CD4-positive, alpha-beta T cell treated with Interleukin-4 for 4 hours (primary cell): Measurements from ENCODE around the gene PLEKHG7.
"Not testable (repeated sequence)": the region's sequence is repeated elsewhere in the genome, so short reads cannot be mapped to it uniquely, and the experiment has no call there.

Experiments used
- DNase-seq: peaks from one replicate; pipeline ENCODE4 v3.0.0-alpha.2; 2020

The PLEKHG7 gene

DNA sequence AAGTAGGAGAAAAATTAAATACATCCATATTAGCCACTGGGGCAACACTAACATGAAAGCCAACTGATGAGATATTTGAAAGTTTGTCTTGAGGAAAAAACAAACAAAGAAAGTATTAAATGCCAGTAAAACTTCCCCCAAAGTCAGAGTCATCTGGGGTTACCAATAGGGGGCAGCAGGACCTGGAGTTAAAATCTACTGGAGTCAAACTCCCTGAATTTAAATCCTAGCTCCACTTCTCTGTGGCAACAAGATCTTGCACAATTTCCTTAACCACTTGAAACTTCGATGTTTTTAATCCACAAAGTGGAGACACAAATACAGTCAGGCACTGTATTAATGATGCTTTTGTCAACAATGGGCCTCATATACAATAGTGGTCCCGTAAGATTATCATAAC, 14.4 kb downstream of the PLEKHG7 start:
- no peak for DNase-seq

DNA sequence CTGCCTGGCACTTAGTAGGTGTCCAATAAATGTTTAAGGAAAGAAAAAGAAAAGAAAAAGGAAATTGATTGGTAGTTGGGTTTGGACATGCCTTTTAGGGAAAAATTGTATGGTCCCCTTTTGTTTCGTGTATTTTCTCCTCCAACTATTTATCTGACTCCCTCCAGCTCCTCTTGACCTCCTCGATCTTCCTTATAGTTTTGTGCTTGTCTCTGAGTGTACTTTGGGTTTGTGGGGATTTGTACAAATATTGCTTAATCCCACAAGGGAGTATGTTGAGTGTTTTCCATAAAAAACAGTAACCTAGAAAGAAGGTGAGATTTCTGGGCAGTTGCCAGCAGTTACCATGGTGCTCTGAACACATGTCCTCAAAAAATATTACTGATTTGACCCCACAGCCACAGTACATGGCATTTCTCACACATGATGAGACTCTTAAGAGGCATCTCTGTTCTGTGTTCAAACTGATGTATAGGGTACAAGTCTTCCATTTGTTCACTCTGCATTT, 15.7 kb downstream of the PLEKHG7 start:
- no peak for DNase-seq

DNA sequence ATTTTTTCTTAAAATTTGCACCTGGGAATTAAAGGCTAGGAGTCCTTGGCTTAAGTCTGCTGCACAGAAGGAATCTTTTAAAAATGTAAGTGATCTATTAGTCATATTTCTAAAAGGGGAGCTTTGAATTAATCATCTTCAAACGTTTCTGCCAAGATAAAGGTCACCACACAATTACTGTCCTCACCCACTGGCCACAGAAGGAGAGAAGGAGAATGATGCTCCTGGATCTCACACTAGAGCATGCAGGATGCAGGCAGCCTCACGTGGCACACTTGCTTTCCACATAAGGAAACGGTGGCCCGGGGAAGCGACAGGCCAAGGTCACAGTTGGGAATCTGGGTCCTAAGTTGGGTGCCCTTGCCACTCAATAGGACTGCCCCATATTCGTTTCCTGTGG, 16.9 kb downstream of the PLEKHG7 start:
- no peak for DNase-seq

DNA sequence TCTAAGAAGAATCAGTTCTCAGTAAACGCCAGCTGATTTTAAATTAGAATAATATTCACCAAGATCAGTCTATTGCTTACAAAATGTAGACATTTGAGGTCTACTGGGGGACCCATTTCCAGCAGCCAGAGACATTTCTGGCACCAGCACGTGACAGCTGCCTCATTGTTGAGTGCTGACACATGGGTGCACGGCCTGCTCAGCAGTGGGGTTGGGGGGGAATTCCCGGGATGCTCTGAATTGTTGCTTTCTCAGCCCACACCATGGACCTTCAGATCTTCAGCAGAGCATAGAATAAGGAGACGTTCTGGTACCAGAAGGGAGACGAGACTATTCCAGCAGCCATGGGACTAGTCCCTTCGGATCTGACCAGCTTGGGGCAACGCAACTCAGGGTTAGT, 18.3 kb downstream of the PLEKHG7 start:
- DNase-seq: no peak

DNA sequence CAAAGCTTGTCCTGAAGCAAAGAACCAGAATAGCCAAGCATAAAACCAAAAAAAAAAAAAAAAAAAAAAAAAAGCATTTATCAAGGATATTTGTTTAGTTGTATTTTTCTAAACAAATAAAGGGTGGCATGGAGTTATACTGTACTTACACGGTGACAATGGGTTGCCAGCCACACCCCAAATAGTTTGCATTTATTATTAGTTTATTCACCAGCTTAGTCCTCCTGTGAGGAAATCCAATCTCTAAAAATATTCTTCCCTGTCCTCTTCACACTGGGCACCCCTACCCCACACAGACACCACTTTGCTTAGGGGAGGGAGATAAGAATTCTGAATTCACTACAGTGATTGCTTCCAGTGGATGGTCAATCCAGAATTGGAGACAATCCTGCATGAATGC, 18.9 kb downstream of the PLEKHG7 start:
- no peak for DNase-seq

DNA sequence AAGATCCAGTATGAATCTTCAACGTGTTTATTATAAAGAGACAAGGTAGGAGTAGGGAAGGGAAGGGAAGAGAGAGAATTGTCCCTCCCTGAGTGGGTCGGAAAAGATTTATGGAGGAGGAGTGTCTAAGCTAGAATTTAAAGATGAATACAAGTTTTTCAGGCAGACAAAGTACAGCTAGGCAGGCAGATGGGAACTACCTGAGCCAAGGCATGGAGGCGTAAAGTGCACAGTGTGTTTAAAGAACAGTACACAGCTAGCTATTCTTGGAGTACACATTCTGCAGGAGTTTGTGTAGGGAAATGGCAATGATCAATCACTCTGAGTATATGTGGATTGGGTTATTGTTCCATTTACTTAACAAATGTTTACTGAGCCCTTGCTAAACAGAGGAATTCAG, 20.1 kb downstream of the PLEKHG7 start:
- no peak for DNase-seq

DNA sequence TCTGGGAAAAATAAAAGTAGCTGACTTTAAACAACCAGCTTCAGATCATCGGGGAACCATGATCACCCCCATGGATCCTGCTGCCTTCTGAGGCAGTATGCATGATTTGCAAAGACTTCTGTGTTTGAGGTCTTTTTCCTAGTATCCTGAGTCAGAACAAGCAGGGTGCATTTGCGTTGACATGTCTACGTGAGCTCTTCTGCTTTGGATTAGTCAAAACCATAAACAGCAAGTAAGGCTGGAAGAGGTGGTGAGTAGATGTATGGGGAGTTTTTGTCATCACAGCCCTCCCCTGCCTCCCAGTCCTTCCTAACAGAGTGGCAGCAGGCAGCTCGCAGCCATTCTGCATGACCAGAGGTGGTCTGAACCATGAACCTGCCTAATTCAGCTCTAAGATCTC, 24.1 kb downstream of the PLEKHG7 start:
- DNase-seq: no peak

DNA sequence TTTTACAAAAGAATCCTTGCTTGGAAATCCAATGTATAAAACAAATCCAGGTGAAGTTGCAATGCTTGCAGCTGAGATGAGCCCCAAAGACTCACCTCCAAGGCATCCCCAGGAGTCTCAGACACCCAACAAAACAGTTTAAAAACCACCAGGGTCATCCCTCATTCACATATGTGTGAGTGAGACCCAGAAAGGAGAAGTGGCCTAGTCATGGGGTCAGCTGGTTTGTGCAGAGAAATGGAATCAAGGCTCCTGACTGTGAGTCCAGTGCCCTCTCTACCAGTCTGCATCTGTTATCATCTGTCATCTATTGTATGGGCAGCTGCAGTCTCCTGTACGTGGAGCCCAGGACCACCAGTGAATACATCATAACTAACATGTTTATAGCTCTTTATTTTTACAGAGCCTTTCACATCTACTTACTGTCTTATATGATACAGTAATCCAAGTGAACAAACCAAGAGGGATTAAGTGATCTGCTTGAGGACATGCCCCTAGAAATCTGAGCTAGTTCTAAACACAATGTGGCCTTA, 27.1 kb downstream of the PLEKHG7 start:
- DNase-seq: no peak

DNA sequence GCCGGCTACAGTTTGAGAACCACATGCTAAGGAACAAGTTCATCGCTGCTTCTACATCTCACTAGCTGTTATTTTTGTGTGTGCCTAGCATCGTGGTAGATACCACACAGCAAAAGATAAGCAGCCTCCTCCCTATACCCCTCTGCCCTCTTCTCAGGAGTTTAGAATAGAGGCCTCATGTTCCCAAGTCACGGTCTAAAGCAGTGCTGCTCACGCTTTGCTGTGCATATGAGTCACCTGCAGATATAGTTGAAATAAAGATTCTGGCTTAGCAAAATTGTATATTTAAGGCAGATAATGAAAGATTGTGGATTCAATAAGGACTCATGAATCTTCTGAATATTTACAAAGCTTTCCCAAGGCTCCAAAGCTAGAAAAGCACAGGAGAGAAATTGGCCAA, 28.0 kb downstream of the PLEKHG7 start:
- DNase-seq: no peak

DNA sequence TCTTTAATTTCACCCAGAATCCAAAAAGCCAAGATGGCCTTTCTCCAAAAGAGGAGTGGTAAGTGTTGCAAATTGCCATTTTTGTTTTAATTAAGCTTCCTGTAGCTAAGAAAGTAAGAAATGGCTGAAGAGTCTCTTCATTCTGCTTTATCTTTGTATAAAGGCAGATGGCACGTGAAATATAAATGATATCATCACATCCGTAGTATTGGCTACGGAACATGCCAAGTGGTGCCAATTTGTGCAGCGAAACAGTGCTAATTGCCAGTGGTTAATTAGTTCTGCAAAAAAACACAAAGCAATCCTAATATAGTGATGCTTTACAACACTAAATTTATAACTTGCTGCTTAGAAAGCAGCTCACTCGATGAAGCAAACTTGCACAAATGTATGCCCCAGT, 29.4 kb downstream of the PLEKHG7 start:
- DNase-seq: no peak

DNA sequence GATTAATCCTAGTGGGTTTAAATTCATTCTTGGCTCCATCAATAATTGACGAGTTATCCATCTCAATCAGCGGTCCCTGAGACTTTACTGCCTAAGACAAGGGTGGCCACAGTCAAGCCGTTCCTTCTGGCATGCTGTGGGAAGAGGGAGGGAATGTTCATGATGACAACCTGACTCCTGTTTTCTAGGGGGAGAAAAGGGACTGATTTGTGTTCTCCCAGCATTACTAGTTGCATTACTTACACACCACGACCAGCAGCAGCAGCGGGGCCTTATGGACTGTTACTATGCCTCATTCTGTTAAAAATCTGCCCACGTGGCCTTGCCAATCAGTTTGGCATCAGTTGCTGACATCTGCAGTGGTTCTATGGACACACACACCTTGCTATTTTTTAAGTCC, 29.9 kb downstream of the PLEKHG7 start:
- DNase-seq: no peak

DNA sequence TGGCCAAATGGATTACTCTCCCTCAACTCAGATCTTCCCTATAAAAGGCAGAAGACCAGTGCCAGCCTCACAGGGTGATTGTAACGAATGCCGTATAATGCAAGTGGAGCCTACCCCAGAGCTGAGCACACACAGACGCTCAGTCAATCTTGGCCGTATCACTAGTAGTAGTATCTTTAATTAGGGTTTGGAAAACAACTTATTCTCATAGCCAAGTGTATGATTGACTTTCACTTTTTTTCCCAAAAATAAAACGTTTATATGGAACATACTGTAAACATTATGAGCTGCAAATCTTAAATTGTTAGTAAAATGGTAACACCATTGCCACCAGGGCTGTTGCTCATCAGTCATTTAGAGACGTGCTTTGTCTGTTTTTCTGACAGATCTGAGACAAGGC, 30.4 kb downstream of the PLEKHG7 start:
- no peak for DNase-seq

DNA sequence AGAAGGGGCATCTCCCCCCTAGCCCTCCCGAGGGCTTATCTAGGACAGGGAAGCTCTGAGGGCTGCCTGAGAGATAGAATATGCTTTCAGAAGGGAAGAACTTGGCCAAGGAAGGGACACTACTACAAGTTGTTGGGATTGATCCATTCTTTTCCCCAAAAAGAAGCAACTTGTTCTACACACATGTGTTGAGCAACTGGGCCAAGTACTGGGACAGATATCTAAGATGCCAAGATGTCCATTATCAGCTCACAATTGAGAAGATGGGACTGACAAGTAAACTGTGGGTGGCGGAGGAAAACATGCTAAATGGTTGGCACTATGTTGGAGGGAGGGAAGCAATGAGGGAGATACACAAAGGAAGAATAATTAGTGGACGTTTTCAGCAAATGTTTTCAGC, 30.9 kb downstream of the PLEKHG7 start:
- no peak for DNase-seq

DNA sequence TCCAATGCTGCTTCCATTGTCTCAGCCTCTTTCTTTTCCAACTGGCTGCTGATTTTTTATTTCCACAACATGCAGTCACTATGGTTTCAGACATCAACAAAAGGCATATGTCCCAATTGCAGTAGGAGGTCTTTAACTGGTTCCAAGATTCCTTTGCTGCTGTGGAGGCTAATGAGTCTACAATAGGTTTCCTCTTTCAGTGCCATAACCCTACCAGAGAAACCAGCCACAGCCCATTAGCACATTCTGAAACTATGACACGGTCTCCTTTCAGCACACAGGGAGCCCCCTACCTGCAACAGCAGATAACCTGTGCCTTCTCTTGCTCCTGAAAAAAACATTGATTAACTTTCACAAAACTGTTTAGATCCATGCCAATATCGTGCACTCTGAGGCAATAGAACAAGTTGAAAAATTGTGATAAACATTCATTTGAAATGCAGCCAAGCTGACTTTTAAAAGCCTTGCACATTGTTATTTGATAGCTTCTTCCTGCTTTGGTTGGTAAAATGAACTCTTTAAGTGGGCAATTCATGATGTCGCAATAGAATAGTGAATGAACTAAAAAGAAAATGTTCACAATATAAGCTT, 32.4 kb downstream of the PLEKHG7 start:
- DNase-seq: no peak

DNA sequence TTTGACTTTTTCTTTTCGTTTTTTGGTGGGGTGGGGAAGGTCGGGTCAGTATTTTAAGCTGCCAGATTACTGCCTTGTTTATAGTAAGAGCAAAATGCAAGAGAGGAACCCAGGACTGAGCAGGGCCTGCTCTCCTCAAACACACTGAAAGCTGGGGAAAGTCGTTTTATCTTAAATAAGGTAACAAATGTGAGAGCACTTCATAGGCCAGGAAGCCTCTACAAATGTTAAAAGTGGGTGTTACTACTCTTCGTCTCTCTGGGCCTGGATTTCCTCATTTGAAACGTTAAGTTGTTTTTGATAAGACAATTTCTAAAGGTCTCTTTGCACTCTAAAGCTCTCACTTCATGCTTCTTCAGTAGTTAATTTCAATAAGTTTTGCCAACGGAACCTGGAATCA, 33.8 kb downstream of the PLEKHG7 start:
- DNase-seq: no peak

DNA sequence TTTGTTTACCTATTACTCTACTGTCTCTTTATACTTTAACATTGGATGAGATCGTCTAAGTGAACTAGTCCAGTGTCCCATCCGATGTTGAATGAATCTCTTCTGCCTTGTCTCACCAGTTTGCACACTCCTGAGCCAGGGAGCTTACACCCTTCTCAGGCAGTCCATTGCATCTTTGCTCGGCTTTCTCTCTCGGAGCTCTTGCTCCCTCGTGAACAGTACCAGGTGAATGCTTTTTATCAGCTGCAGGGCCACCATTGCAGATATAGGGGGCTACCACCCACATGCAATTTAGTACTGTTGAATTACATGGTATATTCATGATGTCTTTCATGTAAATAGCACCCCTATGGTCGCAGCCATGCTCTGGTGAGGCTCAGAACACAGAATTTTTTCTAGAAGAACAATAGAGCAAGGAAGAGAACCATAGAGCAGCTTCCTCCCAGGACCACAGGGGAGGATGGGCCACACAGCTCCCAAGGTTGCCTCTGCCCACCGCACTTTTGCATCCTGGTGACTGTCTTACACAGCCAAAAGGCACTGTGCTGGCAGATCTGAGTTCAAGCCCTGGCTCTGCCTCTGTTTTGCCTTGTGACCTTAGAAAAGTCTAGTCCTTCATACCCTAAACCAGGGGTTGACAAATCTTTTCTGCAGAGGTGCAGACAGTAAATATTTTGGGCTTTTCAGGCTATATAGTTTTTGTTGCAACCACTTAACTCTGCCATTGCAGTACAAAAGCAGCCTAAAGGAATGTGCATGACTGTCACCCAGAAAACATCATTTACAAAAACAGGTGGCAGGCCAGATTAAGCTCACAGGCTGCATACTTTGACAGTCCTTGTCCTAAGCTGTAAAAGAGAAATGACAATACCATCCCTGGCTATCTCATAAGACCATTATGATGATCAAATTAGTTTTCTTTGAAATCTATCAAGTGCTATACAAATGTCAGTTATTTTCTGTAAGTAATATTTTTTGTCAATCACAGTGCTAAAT, 35.4 kb downstream of the PLEKHG7 start:
- no peak for DNase-seq

DNA sequence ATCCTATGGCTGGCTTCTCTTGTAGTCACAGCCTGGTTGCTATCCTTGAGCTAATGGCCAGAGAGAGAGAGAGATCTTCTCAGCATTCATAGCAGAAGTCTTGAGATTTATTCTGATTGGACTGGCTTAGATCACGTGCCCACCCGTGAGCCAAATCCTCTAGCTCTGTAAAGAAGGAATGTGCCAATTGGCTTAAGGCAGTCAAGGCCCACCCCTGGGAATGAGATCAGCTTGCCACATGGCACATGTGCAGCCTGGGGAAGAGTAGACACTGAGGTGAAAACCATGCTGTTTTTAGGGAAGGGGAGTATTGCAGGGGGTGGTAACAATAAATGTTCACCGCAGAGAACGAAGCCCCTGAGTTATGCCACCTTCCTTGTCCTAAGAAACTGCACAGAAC, 36.3 kb downstream of the PLEKHG7 start:
- DNase-seq: no peak

DNA sequence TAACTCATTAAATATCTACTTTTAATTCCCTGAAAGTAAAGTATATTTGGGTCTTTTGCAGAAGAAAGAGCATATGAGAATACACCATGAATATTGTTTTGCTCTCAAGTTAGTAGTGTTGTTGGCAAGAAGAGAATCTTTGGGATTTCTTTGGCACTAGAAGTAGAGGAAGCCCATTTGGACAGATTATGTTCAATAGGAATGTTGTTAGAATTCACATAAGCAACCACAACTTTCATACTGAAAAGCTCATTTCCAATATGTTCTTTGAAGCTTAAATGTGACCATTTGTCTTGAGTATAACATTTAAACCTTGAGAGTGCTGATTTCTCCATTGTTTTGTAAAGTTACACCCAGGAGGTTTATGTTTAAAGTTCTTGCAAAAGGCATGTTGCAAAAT, 37.6 kb downstream of the PLEKHG7 start:
- DNase-seq: no peak

DNA sequence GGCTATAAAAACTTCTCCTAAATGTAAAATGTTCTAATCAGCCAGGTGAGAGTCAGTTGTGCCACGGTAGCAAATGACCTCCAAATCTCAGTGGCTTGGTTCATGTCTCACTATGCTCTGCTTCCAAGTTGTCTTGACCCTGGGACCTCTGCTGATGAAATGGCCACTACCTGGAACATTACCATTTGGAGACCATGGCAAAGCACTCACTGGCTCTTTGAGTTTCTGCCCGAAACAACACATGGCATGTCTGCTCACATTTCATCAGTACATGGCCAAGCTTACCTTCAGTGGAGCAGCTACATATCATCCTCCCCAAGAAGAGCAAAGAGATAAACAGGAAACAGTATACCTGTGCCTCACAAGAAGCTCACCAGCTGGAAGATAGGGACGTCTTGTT, 40.2 kb downstream of the PLEKHG7 start:
- no peak for DNase-seq

DNA sequence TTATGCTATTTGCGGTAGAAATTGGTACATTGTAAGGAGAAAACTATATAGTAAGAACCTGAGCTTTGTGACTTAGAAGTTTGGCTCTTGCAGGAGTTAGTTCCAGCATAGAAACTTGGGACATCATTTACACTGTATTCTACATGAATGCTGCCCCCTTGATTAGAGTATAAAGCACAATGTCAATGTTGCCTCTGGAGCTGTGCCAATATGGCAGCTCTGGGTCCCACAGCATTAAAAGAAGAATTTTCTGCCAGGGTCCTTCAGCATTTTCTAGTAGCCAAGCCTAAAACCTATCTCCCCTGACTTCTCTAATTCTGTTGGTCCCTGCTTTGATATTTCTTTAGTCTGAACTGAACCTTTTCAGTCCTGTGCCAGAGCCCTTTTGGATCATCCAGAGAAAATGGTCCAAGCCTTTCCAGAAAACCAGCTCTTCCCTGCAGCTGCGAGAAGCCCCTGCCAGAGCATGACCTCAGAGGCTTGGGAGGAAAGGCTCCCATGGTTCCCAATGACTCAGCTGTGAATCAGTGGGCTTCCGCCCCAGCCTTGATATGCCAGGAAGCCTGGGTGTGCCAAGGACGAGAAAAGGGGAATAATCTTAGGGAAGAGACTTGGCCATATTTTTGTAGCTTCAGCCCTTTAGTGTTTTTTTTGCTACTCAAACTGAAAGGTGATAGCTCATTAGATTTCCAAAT, 43.2 kb downstream of the PLEKHG7 start:
- DNase-seq: no peak

DNA sequence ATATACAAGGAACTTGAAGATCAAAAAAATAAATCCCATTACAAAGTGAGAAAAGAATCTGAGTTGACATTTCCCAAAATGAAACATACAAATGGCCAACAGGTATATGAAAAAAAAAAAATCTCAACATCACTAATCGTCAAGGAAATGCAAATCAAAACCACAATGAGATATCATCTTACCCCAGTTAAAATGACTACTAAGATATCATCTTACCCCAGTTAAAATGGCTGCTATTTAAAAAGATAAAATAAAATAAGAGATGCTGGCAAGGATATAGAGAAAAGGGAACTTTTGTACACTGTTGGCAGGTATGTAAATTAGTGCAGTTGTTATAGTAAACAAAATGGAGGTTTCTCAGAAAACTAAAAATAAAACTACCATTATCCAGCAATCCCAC, 44.4 kb downstream of the PLEKHG7 start:
- no peak for DNase-seq

DNA sequence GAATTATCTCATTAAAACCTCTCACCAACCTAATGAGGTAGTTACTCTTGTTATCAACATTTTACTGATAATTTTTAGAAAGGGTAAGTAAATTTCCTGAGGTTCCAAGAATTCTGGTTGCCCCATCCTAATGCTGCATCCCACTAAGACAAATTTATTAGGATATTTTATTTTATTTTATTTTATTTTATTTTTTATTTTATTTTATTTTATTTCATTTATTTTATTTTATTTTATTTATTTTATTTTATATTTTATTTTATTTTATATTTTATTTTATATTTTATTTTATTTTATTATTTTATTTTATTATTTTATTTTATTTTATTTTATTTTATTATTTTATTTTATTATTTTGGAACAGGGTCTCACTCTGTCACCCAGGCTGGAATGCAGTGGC, 46.9 kb downstream of the PLEKHG7 start:
- DNase-seq: not testable (repeated sequence)
